Activated CD4-positive, alpha-beta T cell treated with anti-CD3 and anti-CD28 coated beads, Interleukin-2, Interleukin-6, amounts not matched to agents 100 ng/mL and 50 ng/mL, durations not matched to agents 16 hours and 8 hours (primary cell): ENCODE data around the gene CCDC39.
"Not testable (repeated sequence)": the region's sequence is repeated elsewhere in the genome, so short reads cannot be mapped to it uniquely, and the experiment has no call there.

Source experiments
- DNase-seq: peaks from one replicate; pipeline ENCODE4 v3.0.0-alpha.2; 2020

CCDC39 gene

GRCh38 chr3:180618563-180618962 lies 60.7 kb downstream of the CCDC39 start:
- DNase-seq, result not testable (repeated sequence)

DNA sequence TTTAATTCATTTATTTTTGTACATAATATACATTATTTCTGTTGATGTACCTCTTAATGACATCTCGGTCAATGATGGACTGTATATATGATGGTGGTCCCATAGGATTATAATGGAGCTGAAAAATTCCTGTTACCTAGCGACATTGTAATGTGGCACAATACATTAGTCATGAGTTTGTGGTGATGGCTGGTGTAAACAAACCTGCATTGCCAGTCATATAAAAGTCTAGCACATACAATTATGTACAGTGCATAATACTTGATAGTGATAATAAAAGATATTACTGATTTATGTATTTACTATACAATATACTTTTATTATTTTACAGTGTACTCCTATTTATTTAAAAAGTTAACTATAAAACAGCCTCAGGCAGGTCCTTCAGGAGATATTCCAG lies 62.2 kb downstream of the CCDC39 start:
- no peak for DNase-seq

GRCh38 chr3:180615954-180616353 lies 63.3 kb downstream of the CCDC39 start:
- DNase-seq, result no peak

- no peak for DNase-seq
Observed at GRCh38 chr3:180612364-180612763, 66.9 kb downstream of the CCDC39 start.

- no peak for DNase-seq
Observed at GRCh38 chr3:180611006-180611405, 68.3 kb downstream of the CCDC39 start.

DNA sequence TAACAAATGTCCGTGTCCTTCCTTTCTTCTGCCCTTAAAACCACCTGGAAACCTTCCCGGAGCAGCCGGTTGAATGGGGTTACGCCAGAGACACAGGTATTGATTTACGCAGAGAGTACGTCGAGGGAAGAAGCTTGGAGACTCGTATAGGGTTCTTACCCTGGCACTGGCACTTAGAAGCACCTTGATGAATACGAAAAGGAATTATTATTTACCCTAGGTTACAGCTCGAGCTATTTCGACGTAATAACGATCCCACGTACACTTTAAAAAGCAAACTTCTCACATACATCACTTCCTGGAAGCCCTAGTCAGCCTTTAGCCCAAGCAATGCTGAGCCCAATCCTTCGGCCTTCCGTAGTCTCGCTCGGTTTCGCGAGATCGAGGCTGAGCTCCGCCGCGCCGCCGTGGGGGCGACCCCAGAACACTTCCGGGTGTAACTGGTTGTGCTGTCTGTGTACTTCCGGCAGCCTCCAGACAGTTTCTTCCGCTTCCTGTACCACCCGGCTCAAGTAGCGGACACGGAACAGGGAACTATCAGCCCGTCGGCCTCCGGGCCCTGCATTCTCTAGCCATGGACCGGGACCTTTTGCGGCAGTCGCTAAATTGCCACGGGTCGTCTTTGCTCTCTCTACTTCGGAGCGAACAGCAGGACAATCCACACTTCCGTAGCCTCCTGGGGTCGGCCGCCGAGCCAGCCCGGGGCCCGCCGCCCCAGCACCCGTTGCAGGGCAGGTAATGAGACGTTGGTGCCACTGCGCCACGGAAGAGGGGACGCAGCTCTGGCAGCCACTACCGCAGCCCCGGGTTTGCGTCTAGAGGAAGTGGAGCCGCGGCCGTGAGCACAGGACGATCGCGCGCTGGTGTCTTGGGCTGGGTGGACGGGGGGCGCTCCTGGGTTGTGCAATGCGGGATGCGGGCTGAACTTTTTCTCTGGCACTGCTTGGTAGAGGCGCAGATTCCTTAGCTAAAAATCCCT lies 77.3 kb downstream of the CCDC39 start, which contains the start of gene TTC14:
TSS of gene TTC14 (plus strand) at position 476 of the 979 bp plus-strand sequence. CDS start at position 575, 99 bp downstream.
- DNase-seq, result peak; percentile 96

DNA sequence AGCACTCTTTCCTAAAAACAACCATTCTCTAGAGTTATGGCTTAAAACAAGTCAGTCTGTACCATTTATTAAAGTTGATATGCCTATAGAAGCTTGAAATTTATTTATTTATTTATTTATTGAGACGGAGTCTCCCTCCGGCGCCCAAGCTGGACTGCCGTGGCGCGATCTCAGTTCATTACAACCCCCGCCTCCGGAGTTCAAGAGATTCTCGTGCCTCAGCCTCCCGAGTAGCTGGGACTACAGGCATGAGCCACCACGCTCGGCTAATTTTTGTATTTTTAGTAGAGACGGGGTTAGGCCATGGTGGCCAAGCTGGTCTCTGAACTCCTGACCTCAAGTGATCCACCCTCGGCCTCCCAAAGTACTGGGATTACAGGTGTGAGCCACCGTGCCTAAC lies 78.8 kb downstream of the CCDC39 start:
- no peak for DNase-seq

DNA sequence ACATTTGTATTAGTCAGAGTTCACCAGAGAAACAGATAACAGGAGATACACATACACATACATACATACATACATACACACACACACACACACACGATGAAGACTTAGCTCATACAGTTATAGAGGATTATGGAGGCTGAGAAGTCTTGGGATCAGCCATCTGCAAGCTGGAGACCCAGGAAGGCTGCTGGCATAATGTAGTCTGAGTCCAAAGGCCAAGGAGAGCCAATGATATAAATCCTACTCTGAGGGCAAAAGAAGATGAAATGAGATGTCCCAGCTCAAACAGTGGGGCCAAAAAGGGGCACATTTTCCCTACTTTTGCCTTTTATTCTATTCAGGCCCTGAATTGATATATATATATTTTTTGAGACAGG lies 83.7 kb downstream of the CCDC39 start:
- DNase-seq, result no peak

GRCh38 chr3:180594631-180595558 lies 84.4 kb downstream of the CCDC39 start:
- DNase-seq, result peak; percentile 5

DNA sequence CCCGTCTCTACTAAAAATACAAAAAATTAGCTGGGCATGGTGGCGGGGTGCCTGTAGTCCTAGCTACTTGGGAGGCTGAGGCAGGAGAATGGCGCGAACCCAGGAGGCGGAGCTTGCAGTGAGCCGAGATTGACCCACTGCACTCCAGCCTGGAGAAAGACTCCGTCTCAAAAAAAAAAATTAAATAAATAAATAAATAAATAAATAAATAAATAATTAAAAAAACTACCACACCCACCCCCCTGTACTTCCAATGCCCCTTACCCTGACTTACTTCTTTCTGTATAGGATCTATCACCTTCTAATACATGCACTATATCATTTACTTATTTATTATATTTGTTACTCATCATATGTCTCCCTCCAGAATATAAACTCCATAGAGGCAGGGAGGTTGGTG lies 85.7 kb downstream of the CCDC39 start:
- not testable (repeated sequence) for DNase-seq

DNA sequence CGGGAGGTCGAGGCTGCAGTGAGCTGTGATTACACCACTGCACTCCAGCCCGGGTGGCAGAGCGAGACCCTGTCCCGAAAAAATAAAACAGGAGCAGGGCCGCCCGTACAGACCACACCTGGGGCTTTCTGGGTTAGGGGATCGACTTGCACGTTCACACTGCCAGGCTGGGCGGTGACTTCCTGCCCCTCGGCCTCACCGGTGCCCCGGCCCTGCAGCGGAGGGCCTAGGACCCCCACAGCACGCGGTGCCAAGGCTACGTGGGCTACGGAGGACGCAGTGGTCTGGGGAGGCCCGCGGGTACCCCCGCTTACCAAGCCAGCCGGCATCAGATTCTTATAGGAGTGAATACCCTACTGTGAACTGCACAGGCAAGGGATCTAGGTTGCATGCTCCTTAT lies 88.9 kb downstream of the CCDC39 start:
- DNase-seq, result no peak

DNA sequence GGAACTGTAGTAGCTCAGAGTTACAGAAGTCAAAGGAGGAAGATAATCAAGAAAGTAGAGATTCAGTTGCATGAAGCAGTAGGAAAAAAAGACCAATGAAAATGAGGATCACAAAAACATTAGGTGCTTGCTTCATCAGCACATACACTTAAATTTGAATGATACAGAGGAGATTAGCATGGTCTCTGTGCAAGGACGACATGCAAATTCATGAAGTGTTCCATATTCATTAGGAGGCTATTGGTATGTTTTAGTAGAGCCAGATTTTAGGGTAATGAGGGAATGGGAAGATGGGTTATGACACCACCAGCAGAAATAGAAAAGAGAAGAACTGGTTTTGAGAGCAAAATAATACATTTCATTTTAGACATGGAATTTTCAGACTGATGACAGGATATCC lies 98.4 kb downstream of the CCDC39 start:
- no peak for DNase-seq

GRCh38 chr3:180575571-180575970 lies 103.7 kb downstream of the CCDC39 start:
- DNase-seq, result no peak

DNA sequence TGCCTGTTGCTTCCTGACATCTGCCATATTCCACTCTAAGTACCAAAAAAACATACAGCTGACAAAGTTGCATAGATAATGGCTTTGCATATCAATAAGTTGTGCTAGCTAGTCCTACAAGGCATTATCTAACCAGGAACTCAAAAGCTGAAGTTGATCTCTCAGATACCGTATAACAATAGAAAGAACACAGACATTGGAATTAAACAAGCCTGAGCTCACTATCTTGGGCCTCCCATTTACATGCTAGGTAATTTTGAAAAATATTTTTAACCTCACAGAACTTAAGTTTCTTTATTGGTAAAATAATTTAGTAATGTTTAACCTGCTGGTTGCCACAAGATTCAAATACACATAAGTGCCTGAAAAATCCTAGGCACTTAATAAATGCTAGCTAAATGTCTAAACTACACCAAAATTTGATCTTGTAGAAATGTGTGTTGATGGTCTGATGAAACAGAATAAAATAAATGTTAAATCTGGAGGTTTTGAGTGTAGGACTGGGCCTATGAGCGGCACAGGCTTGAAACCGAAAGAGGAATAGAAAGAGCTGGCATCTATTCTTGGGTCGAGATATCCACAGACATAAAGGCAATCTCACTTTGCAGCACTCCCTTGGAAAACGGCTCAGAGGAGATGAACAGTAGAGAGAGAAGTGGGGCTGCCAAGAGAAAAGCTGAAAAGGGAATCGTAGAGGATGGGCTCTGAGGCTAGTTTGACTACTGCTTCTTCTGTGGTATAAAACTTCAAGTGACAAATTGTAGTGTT lies 107.3 kb downstream of the CCDC39 start:
- DNase-seq, result no peak

DNA sequence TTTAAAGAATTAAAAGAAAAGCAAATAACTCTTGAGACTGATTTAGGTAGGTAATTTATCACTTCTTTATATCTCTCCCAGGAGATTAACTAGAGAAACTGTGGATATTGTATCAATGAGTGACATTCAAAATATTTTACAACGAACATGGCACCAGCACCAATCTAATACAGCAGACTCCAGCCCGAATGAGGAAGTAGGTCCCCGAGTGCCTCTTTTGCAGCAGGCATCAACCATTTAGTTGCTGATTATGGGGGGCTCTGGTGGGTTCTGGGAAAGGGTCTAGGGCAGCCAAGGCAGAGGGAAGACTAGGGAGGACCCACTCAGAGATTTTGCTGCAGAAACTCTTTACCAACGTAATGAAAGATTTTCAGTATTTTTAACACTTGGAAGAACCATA lies 109.1 kb downstream of the CCDC39 start:
- DNase-seq, result no peak

DNA sequence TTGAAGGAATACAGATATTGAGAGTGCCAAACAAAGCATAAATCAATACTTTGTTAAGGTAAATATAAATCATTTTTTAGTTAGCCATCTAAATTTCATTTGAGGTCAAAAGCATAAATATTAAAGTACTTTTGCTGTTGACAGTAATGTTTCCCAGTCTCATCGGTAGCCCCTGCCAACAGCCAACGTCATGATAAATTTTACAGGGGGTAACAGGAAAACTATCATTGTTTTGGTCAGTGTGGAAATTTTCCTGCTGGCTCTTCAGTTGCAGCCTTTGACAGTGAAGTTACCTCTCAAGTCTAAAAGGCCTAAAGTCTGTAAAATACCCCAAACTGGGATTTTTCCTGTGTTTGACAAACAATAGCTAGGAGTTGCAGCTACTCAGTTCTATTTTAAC lies 114.6 kb downstream of the CCDC39 start:
- DNase-seq, result no peak
